Esophagus muscularis mucosa (tissue), 3 donors: ENCODE measurements around the gene CYP24A1.

ENCODE experiments used
- POLR2AphosphoS5 ChIP-seq, 2 donors: sonication (generic); formaldehyde crosslinking; IDR thresholded peaks; one replicate each; pipeline ENCODE4 v1.6.1; 2017; ENCODE audit warnings: antibody characterized with exemption in 2 of 2
- TF ChIP-seq, protein P1 (sequence below), 3 experiments: fragments of 200-600 bp in 2 of 3; fragments of 450-650 bp in 1 of 3; sonication (generic) in 2 of 3; IDR thresholded peaks; one replicate each; pipeline ENCODE4 v1.5.1; 2017 to 2019; ENCODE audit warnings: antibody characterized with exemption in 3 of 3, mild to moderate bottlenecking in 2 of 3, moderate library complexity in 1 of 3

DNA sequence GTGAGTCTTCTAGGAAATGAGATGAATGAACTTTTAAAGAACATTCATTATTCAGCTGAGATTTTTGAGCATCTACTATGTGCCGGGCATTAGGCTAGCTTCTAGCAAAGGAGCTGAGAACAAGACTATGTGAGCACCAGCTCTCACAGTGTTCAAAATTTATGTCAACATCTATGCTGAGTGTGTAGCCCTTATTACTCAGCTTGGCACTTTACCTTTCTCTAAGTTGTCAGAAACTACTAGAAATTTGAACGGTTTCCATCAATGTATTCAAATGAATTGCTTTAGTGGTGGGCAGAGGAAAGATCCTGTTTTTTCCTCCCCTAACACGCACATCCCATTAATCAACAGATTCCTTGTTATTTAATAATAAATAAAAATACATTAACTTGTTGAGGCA, 33.3 kb downstream of the CYP24A1 start:
- TF ChIP-seq, protein P1, sequence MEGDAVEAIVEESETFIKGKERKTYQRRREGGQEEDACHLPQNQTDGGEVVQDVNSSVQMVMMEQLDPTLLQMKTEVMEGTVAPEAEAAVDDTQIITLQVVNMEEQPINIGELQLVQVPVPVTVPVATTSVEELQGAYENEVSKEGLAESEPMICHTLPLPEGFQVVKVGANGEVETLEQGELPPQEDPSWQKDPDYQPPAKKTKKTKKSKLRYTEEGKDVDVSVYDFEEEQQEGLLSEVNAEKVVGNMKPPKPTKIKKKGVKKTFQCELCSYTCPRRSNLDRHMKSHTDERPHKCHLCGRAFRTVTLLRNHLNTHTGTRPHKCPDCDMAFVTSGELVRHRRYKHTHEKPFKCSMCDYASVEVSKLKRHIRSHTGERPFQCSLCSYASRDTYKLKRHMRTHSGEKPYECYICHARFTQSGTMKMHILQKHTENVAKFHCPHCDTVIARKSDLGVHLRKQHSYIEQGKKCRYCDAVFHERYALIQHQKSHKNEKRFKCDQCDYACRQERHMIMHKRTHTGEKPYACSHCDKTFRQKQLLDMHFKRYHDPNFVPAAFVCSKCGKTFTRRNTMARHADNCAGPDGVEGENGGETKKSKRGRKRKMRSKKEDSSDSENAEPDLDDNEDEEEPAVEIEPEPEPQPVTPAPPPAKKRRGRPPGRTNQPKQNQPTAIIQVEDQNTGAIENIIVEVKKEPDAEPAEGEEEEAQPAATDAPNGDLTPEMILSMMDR (IDR thresholded peaks at IDR 0.05): no peak
- no peak for TF ChIP-seq POLR2AphosphoS5 (IDR thresholded peaks at IDR 0.05)
